SJSA1 (cell line): ENCODE data around the gene TMEM178B. TPM values are rescaled to one million over a fixed set of nuclear protein-coding genes. Genes with fewer than 3 reads are reported as not detected.
A peak's percentile ranks its signal among the peaks of the same experiment; 100 is the strongest.

Experiments
- DNase-seq, 2 experiments: peaks; one replicate each; pipeline ENCODE4 v3.0.0-alpha.2; 2015 to 2020; ENCODE audit warnings: low spot score in 2 of 2, low read depth in 1 of 2
- H3K27ac ChIP-seq: fragments of 250-450 bp; sonication (Bioruptor Pico); 2 replicates; pipeline ENCODE4 v1.5.1; 2020; ENCODE audit warnings: mild to moderate bottlenecking, moderate library complexity
- H3K27me3 ChIP-seq: fragments of 250-450 bp; sonication (Bioruptor Pico); replicated peaks from 2 replicates; pipeline ENCODE4 v1.5.1; 2020; ENCODE audit warnings: mild to moderate bottlenecking, moderate library complexity
- H3K36me3 ChIP-seq: fragments of 250-450 bp; sonication (Bioruptor Pico); 2 replicates; pipeline ENCODE4 v1.5.1; 2020; ENCODE audit warnings: mild to moderate bottlenecking
- H3K4me1 ChIP-seq: fragments of 250-450 bp; sonication (Bioruptor Pico); replicated peaks from 2 replicates; pipeline ENCODE4 v1.6.1; 2021; ENCODE audit warnings: mild to moderate bottlenecking
- H3K4me3 ChIP-seq: fragments of 250-450 bp; sonication (Bioruptor Pico); 2 replicates; pipeline ENCODE4 v1.5.1; 2020; ENCODE audit warnings: mild to moderate bottlenecking
- H3K9me3 ChIP-seq: fragments of 250-450 bp; sonication (Bioruptor Pico); replicated peaks from 2 replicates; pipeline ENCODE4 v1.5.1; 2020; ENCODE audit warnings: mild to moderate bottlenecking
- total RNA-seq: library from RNA; depleted of rRNA; stranded (reverse); fragments of >200 nt; shearing (Covaris generic); gene quantifications from 2 replicates; pipeline ENCODE4 v1.2.3, GENCODE V29; 2014

TMEM178B gene
- total RNA-seq, 1 experiment from 2014 or later: under 0.01 TPM

DNA sequence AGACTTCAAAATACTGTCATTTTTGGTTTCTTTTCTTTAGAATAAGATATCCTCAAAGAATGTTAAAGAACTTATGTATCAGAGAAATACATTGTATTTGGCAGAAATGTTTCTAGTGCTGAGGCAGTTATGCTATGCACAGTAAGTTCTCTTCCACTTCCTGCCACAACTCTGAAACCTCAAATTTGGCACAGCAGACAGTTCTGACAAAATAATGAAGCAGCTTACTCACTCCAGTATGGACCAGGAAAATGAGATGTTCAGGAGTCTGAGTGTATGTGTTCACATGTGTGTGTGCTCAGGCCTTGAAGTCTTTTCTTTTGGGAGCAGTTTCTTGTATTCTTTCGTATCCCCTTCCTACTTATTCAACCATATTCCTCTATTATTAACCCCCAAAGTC is 280.4 kb downstream of the TMEM178B start:
- Histone ChIP-seq H3K9me3 (no peaks in the 10 kb centered on the region), H3K27ac (no peak overlapping the region), H3K4me3 (no peak overlapping the region), H3K4me1 (0 out of 2 replicates have a peak, but pooled peaks cover 3% of the 10 kb centered on the region), H3K36me3 (no peaks in the 10 kb centered on the region), H3K27me3 (0 out of 2 replicates have a peak, but pooled peaks cover under 1% of the 10 kb centered on the region)
- no peak for DNase-seq

DNA sequence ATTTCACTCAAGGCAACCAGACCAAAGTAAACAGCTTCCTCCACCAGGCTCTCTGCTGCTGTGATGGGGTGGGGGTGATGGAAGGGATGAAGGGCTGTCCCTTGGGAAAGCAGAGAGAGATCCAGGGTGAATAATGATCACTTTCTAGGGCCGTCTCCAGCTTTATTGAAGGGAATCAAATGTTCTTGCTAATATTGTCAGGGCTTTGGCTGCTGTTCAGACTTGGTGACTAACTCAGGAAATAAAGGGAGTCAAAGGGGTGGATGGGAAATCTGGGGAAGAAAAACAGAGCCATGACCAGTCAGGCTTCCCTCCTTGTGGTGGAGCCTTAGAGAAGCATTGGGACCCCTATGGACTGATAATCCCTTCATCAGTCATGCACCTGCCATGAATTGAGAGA is 281.2 kb downstream of the TMEM178B start:
- H3K4me3 ChIP-seq: no peak overlapping the region
- 0 out of 2 replicates have a peak, but pooled peaks cover 3% of the 10 kb centered on the region for H3K4me1 ChIP-seq
- no peaks in the 10 kb centered on the region for H3K27me3 ChIP-seq
- H3K27ac ChIP-seq: no peak overlapping the region
- no peak for DNase-seq
- H3K36me3 ChIP-seq: no peaks in the 10 kb centered on the region
- no peaks in the 10 kb centered on the region for H3K9me3 ChIP-seq

DNA sequence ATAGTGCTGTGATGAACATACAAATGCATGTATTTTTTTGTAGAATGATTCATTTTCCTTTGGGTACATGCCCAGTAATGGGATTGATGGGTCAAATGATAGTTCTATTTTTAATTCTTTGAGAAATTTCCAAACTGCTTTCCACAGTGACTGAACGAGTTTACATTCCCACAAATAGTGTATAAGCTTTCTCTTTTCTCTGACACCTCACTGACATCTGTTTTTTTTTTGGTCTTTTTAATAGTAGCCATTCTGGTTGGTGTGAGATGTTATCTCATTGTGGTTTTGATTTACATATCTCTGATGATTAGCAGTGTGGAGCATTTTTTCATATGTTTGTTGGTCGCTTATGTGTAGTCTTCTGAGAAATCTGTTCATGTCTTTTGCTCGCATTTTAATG is 282.3 kb downstream of the TMEM178B start:
- Histone ChIP-seq H3K9me3 (no peaks in the 10 kb centered on the region), H3K36me3 (no peaks in the 10 kb centered on the region), H3K27ac (no peak overlapping the region), H3K27me3 (no peaks in the 10 kb centered on the region), H3K4me3 (no peak overlapping the region), H3K4me1 (0 out of 2 replicates have a peak, but pooled peaks cover 3% of the 10 kb centered on the region)
- DNase-seq: no peak

DNA sequence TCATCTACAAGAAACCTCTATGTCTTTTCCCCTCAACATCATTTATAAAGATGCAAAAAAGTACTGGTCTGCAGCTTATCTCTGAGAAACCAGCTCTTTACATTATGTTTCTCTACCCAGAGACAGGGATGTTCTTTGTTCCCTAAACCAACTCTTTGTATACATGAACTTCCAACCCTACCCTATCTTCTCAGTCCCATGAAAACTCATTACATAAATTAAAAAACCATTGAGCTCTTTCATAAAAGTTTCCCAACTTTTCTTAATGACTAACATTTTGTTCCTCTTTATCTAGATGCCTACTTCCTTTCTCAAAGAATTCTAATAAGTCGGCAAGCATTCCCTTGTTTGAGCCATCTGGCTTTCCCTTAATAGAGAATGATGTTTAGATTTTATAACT is 284.5 kb downstream of the TMEM178B start:
- no peaks in the 10 kb centered on the region for H3K9me3 ChIP-seq
- H3K4me1 ChIP-seq: peaks cover 24% of the 10 kb centered on the region
- no peak for DNase-seq
- no peak overlapping the region for H3K27ac ChIP-seq
- no peaks in the 10 kb centered on the region for H3K36me3 ChIP-seq
- H3K4me3 ChIP-seq: no peak overlapping the region
- no peaks in the 10 kb centered on the region for H3K27me3 ChIP-seq

DNA sequence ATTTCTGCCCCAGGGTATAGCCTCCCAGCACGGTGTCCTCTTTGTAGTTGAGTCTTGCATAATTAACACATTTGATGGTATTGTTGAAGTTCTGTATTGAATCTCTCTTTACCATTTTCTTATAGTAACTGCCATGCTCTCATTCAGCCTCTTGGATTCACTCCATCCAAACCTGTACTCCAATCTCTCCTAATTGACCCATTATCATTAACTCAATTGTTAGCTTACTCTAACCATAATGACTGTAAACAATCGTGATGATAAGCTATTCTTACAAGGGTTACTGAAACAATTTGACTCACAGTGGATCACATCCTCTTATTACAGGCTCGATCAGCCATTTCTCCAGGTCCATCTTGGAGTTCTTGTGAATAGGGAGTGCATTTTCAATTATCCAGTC is 285.4 kb downstream of the TMEM178B start:
- no peaks in the 10 kb centered on the region for H3K9me3 ChIP-seq
- H3K27ac ChIP-seq: no peak overlapping the region
- DNase-seq: no peak
- H3K4me3 ChIP-seq: no peak overlapping the region
- no peaks in the 10 kb centered on the region for H3K36me3 ChIP-seq
- H3K27me3 ChIP-seq: no peaks in the 10 kb centered on the region
- peaks cover 26% of the 10 kb centered on the region for H3K4me1 ChIP-seq

DNA sequence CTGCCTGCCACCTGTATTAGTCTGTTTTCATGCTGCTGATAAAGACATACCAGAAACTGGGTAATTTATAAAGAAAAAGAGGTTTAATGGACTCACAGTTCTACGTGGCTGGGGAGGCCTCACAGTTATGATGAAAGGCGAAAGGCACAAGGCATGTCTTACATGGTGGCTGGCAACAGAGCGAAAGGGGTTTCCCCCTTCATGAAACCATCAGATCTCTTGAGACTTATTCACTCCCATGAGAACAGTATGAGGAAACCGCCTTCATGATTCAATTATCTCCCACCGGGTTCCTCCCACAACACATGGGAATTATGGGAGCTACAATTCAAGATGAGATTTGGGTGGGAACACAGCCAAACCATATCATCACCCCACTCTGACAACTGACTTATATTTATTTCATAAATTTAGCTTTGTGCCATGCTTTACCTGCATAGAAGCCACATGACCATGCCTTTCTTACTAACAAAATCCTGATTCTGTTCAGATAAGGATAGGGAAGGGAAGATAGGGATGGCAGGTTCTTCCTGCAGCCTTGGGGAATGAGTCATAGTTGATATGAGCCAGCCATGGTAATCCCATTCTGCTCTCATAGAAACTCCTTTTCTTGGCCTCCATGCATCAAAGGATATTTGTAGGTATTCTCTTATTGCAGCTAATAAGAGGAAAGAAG is 286.0 kb downstream of the TMEM178B start:
- H3K4me3 ChIP-seq: no peak overlapping the region
- no peaks in the 10 kb centered on the region for H3K27me3 ChIP-seq
- H3K36me3 ChIP-seq: no peaks in the 10 kb centered on the region
- no peaks in the 10 kb centered on the region for H3K9me3 ChIP-seq
- DNase-seq: no peak
- H3K27ac ChIP-seq: no peak overlapping the region
- H3K4me1 ChIP-seq: peaks cover 26% of the 10 kb centered on the region

DNA sequence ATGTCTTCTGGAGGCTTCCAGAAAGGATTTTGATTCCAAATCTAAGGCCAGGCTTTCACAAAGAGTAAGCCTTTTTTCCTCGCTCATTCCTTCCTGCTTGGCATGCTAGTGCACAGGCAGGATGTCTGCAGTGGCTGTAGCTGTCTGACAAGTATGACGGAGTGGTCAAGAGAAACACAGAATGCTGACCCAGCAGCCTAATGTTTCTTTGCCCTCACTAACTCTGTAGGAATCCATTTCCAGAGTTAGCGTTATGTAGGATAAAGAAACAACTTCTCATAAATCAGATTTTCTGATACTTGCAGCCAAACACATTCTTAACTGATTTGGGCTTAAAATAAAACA is 286.5 kb downstream of the TMEM178B start:
- Histone ChIP-seq H3K4me3 (no peak overlapping the region), H3K27ac (no peak overlapping the region), H3K4me1 (peaks cover 23% of the 10 kb centered on the region), H3K9me3 (no peaks in the 10 kb centered on the region), H3K36me3 (no peaks in the 10 kb centered on the region), H3K27me3 (no peaks in the 10 kb centered on the region)
- DNase-seq: no peak

DNA sequence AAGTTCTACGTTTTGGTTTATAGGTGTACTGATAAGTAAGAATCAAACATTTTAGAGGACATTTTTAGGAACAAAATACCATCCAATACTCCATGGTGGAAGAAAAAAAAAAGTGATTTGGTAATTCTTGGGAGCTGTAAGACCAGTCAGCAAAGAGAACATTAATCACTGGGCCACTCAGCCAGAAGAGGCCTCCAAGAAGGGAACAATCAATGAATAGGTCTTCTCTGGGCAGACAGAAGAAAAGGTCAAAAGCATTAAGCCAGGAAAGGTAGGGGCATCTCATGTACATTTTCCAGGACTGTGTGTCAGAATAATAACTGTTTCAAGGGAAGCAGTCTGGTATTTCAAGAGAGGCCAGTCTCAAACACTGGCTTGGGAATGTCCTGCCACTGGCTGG is 286.9 kb downstream of the TMEM178B start:
- Histone ChIP-seq H3K27me3 (no peaks in the 10 kb centered on the region), H3K4me1 (peaks cover 27% of the 10 kb centered on the region), H3K4me3 (no peak overlapping the region), H3K27ac (no peak overlapping the region), H3K36me3 (no peaks in the 10 kb centered on the region), H3K9me3 (no peaks in the 10 kb centered on the region)
- no peak for DNase-seq

DNA sequence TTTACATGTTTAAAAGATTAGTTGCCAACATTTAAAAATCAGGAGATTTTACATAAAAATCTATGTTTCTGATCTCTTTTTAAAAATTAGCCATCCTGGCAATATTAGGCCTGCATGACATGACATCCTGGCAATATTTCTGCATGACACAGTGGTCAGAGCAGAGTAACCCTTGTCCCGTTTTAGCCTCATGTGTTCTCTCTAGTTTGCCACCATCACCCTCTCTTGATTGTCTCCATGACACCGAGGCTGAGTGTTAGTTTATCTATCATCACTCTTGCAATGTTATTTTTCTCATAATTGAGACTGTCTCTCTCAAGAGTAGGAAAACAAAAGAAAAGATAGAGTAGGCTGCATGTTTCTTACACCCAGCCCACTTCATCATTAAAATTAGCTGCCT is 287.6 kb downstream of the TMEM178B start:
- Histone ChIP-seq H3K36me3 (no peaks in the 10 kb centered on the region), H3K27me3 (no peaks in the 10 kb centered on the region), H3K9me3 (no peaks in the 10 kb centered on the region), H3K4me3 (no peak overlapping the region), H3K27ac (peak overlapping the region; percentile 96; the same call in 1 of the 2 replicates), H3K4me1 (peaks cover 34% of the 10 kb centered on the region)
- no peak for DNase-seq

DNA sequence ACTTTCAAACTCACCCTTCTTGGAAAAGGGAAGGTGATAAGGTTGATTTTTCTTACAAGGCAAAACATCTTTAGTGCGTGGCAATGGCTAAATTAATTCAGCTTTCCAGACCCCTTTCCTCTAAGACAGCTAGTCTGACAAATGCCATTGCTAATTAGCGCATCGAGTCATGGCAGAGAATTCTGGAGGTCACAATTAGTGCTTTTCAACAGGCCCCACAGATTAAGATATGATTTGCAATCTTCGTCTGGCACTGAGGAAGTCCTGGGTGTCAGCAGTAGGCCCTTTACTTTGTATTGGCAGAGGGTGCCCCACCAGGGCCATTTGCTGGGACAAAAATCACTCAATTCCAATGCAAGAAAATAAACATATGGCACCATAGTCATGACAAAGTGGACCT is 288.1 kb downstream of the TMEM178B start:
- Histone ChIP-seq H3K9me3 (no peaks in the 10 kb centered on the region), H3K36me3 (no peaks in the 10 kb centered on the region), H3K4me1 (peaks cover 37% of the 10 kb centered on the region), H3K27ac (peak overlapping the region; percentile 96), H3K27me3 (no peaks in the 10 kb centered on the region), H3K4me3 (no peak overlapping the region)
- no peak for DNase-seq

DNA sequence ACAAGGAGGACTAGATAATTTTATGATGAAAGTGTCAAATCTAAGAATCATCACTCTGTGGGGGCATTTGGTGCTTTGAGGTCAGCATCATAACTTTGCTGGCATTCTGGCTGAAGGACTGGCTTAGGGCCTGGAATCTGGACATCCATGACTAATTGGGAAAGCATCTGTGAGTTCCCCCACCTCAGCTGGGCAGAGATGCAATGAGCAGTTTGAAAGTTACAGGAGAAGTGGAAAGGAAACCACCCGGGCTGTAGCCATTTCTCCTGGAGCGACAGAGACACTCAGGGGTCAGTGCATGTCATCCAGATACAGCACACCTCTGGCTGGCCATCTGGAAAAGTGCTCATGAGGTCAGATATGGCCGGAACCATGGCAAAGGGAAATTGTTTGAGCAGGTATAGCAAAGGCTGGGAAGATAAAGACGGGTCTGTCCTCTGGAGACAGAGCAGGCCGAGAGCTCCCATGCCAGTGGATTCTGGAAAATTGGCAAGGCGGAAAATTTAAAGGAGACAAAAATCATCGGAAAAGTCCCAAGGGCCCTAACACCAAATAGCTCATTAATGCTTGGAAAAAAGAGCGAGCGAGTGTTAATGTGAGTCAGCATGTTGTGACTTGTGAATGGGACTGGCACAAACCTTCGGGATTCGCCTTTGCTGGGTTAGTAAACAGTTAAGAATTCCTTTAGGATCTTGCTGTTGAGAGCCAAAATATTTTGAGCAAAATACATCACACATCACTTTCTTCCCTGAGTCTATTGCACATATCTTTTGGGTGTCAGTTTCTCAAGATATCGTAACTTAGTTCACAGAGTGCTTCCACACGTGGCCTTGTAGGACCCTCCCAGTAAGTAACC is 288.9 kb downstream of the TMEM178B start:
- Histone ChIP-seq H3K27ac (peak overlapping the region; percentile 96), H3K4me1 (peaks cover 37% of the 10 kb centered on the region), H3K4me3 (peak overlapping the region; percentile 6), H3K36me3 (no peaks in the 10 kb centered on the region), H3K27me3 (no peaks in the 10 kb centered on the region), H3K9me3 (no peaks in the 10 kb centered on the region)
- DNase-seq: peak; percentile 85 to 86

DNA sequence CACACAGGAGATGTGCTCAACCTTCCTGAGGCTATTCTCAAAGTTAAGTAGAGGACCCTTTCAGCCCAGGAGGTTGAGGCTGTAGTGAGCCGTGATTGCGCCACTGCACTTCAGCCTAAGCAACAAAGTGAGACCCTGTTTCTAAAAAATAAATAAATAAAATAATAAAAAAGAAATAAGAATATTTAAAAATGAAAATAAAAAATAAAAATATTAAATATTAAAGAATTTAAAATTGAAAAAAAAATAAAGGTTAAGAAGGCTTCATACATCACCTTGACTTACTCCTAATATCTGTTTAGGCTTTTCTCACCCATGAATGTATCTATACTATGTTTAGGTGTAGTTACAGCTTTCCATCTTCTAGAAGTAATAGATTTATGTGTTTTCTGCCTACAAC is 289.9 kb downstream of the TMEM178B start:
- Histone ChIP-seq H3K27me3 (no peaks in the 10 kb centered on the region), H3K27ac (peak overlapping the region; percentile 96), H3K4me1 (peaks cover 37% of the 10 kb centered on the region), H3K4me3 (no peak overlapping the region), H3K36me3 (no peaks in the 10 kb centered on the region), H3K9me3 (no peaks in the 10 kb centered on the region)
- DNase-seq: no peak

DNA sequence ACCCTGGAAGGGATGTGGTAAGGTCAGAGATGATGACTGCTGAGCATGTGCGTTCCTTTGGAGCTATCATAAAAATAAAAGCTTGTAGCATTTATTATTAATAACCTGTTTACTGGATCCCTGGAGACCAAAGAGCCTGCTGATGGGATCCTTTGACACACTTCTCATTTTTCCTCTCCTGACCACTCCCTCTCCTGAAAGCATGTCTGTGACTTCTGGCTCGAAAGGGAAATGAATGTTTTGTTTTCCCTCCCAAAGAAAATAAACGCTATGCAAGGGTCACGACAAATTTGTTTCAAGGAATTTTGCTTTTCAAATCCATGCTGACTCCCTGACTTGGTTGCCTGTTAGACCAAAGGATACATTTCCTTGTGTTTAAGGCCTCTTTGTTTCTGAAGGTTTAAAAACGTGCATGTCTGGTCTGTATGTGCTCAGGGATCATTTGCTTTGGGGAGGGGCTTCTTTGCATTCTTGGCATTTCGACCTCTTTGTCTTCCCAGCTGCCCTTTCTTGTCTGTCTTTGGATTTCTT is 292.3 kb downstream of the TMEM178B start:
- Histone ChIP-seq H3K27ac (peak overlapping the region; percentile 82), H3K27me3 (no peaks in the 10 kb centered on the region), H3K4me1 (peaks cover 46% of the 10 kb centered on the region), H3K4me3 (no peak overlapping the region), H3K9me3 (no peaks in the 10 kb centered on the region), H3K36me3 (no peaks in the 10 kb centered on the region)
- peak in 1 of 2 experiments; percentile 70 for DNase-seq

DNA sequence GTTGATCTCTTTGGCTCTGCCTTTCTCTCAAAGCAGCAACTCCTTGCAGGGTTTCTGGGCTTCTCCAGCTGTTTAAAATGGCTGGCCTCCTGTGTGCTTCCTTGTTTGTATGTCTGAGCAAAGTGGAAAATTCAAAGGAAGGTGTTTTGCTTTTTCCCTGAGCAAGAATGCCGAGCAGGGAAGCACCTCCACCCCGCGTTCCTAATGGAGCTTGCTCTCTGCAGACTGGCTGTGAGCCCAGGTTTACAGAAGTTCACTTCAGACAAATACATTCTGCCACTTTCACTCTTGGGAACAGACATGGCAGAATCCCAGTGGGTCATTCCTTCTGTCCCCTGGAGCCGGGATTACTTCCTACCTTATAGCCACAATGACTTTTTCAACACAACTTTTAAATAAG is 295.6 kb downstream of the TMEM178B start:
- H3K9me3 ChIP-seq: no peaks in the 10 kb centered on the region
- H3K36me3 ChIP-seq: no peaks in the 10 kb centered on the region
- H3K27ac ChIP-seq: no peak overlapping the region
- H3K4me3 ChIP-seq: no peak overlapping the region
- peaks cover 22% of the 10 kb centered on the region for H3K4me1 ChIP-seq
- DNase-seq: no peak
- no peaks in the 10 kb centered on the region for H3K27me3 ChIP-seq
